Kidney (tissue), 14 donors: ENCODE measurements around the gene KIF12. TPM values are rescaled to one million over a fixed set of nuclear protein-coding genes. Genes with fewer than 3 reads are reported as not detected.

ENCODE experiments used
- DNase-seq, 5 donors: peaks; one replicate each; pipeline ENCODE4 v3.0.0-alpha.2; 2013 to 2020
- FAIRE-seq: peaks from 2 replicates; lab custom pipeline; 2012; peaks lifted over from hg19 to GRCh38; lab: Jason Lieb, UNC
- H3K27ac ChIP-seq, 2 donors: one replicate each; pipeline ENCODE4 v1.7.0; 2013; ENCODE audit warnings: low read depth in 2 of 2, low read length in 2 of 2, inconsistent platforms in 1 of 2
- H3K27me3 ChIP-seq: one replicate; pipeline ENCODE4 v1.7.1; 2013; ENCODE audit warnings: low read length, inconsistent platforms; ENCODE audit not compliant: control insufficient read depth, insufficient read depth
- H3K36me3 ChIP-seq, 3 donors: one replicate each; pipeline versions ENCODE4 v1.7.0 to v1.7.1; 2013; ENCODE audit warnings: low read length in 3 of 3, control low read depth in 1 of 3, inconsistent platforms in 1 of 3; ENCODE audit not compliant: insufficient read depth in 3 of 3, control insufficient read depth in 2 of 3
- H3K4me1 ChIP-seq, 3 donors: one replicate each; pipeline versions ENCODE4 v1.7.0 to v1.7.1; 2013; ENCODE audit warnings: low read length in 3 of 3, inconsistent platforms in 1 of 3, low read depth in 1 of 3; ENCODE audit not compliant: control insufficient read depth in 2 of 3, insufficient read depth in 2 of 3
- H3K4me3 ChIP-seq, 3 donors: one replicate each; pipeline versions ENCODE4 v1.7.0 to v1.8.1; 2013; ENCODE audit warnings: low read length in 3 of 3, control low read depth in 1 of 3, inconsistent platforms in 1 of 3
- H3K9ac ChIP-seq, 3 donors: one replicate each; pipeline versions ENCODE4 v1.7.0 to v1.7.1; 2013; ENCODE audit warnings: low read length in 3 of 3, control low read depth in 1 of 3, inconsistent platforms in 1 of 3
- H3K9me3 ChIP-seq, 3 donors: one replicate each; pipeline versions ENCODE4 v1.7.0 to v1.7.1; 2013; ENCODE audit warnings: low read length in 3 of 3, control low read depth in 1 of 3, inconsistent platforms in 1 of 3; ENCODE audit not compliant: control insufficient read depth in 2 of 3, insufficient read depth in 1 of 3
- intact Hi-C: fragments of 100-400 bp; cut with DNase I; formaldehyde crosslinking; loops from one replicate; pipeline ENCODE4 v1.11.1; 2022
- polyA plus RNA-seq: library from polyadenylated mRNA; stranded (reverse); fragments of 350-450 nt; fragmentation: Illumina TruSeq; extraction: RNeasy Lipid Tissue Mini Kit (QIAGEN cat#74804); gene quantifications from one replicate; pipeline ENCODE4 v1.2.3, GENCODE V29; 2014; ENCODE audit warnings: low read depth, low replicate concordance; ENCODE audit not compliant: insufficient read depth
- total RNA-seq: library from RNA; stranded (reverse); fragmentation: NEBNext Ultra II Directional; extraction: Animal tissue kit (Norgen Biotek cat#: 25700); gene quantifications from one replicate; pipeline ENCODE4 v1.2.1, GENCODE V29; 2021
- TF ChIP-seq, protein P1 (sequence below): IDR thresholded peaks from 3 replicates; pipeline ENCODE4 v1.5.1; 2012; ENCODE audit warnings: mild to moderate bottlenecking, moderate library complexity, borderline replicate concordance; ENCODE audit not compliant: insufficient read depth; ENCODE audit errors: extremely low read depth
- donor health status: control.
- donor health status: control.
- donor health status: control.
- donor health status: control.
- donor health status: control.
- donor health status: DM: yes; HTN: yes; CAD: no.
- donor health status: Normal renal cell carcinoma (clear cell type).

Gene KIF12
- total and polyA plus RNA-seq, 2 donors from 2014 or later: 155 to 202 TPM

DNA sequence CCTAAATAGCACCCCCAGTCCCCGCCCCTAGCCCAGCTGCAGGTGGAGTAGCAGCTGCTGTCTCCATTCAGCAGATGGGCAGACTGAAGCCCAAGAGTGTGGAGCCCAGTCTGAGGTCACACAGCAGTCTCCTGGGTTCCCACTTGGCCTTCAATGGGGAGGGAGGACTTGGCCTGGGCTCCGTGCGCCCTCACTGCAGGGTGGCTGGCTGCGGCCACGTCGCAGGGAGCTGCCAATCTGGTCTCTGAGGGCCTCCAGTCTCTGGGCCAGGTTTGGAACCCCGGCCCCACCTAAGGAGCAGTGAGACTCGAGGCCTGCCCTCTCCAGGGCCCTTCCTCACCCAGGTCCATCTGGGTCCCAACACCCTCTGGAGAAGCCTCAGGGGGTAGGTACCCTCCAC, 7.4 kb downstream of the KIF12 start:
- TF ChIP-seq, protein P1, sequence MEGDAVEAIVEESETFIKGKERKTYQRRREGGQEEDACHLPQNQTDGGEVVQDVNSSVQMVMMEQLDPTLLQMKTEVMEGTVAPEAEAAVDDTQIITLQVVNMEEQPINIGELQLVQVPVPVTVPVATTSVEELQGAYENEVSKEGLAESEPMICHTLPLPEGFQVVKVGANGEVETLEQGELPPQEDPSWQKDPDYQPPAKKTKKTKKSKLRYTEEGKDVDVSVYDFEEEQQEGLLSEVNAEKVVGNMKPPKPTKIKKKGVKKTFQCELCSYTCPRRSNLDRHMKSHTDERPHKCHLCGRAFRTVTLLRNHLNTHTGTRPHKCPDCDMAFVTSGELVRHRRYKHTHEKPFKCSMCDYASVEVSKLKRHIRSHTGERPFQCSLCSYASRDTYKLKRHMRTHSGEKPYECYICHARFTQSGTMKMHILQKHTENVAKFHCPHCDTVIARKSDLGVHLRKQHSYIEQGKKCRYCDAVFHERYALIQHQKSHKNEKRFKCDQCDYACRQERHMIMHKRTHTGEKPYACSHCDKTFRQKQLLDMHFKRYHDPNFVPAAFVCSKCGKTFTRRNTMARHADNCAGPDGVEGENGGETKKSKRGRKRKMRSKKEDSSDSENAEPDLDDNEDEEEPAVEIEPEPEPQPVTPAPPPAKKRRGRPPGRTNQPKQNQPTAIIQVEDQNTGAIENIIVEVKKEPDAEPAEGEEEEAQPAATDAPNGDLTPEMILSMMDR: no peak
- Histone ChIP-seq H3K9ac (no peak overlapping the region), H3K27ac (no peak overlapping the region), H3K36me3 (peaks cover 0 to 32% (median 12%) of the 10 kb centered on the region in 3 donors), H3K27me3 (no peaks in the 10 kb centered on the region), H3K4me1 (peaks cover 0 to 9% (median 5%) of the 10 kb centered on the region in 3 donors), H3K9me3 (no peaks in the 10 kb centered on the region), H3K4me3 (no peak overlapping the region)
- intact Hi-C loops: no loop called here
- DNase-seq (peak in 1 of 5 donors; percentile 59), FAIRE-seq (no peak)

DNA sequence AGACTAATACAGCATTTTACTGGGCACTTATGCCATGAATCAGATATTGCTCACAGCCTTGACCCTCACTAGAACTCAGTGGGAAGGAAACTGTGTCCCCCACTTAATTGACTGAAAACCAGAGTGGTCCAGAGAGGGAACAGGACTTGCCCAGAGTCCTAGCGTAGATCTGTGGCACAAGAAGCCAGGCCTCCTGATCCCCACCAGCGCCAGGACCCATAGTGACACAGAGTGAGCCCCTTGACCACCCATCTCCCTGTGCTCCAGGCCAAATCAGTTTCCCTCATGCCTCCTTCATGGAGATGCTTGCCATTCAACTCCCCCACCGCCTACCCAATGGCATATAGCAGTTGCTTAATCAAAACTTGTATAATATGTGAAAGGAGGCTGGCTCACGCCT, 8.3 kb downstream of the KIF12 start:
- Histone ChIP-seq H3K36me3 (peaks cover 0 to 32% (median 7%) of the 10 kb centered on the region in 3 donors), H3K4me1 (peaks cover 0 to 2% (median 0%) of the 10 kb centered on the region in 3 donors), H3K27me3 (no peaks in the 10 kb centered on the region), H3K9ac (no peak overlapping the region), H3K9me3 (no peaks in the 10 kb centered on the region), H3K27ac (no peak overlapping the region), H3K4me3 (no peak overlapping the region)
- FAIRE-seq (no peak), DNase-seq (peak in 1 of 5 donors; percentile 25)
- intact Hi-C loops: no loop called here
- TF ChIP-seq, protein P1: no peak

- Histone ChIP-seq H3K9ac (no peak overlapping the region), H3K27me3 (no peaks in the 10 kb centered on the region), H3K27ac (no peak overlapping the region), H3K36me3 (peaks cover 0 to 18% (median 3%) of the 10 kb centered on the region in 3 donors), H3K9me3 (no peaks in the 10 kb centered on the region), H3K4me3 (no peak overlapping the region), H3K4me1 (no peaks in the 10 kb centered on the region)
- TF ChIP-seq, protein P1: no peak
- intact Hi-C loops: loop anchor here (10.0 kb wide), 1 partner anchor 205 kb away; no protein-coding TSS in a partner anchor
- FAIRE-seq (no peak), DNase-seq (peak in 1 of 5 donors; percentile 64)
These were observed 9.8 kb downstream of the KIF12 start for GRCh38 chr9:114089206-114089840.
